ENCODE data around the gene JARID2.

Gene JARID2

GRCh38 chr6:15477746-15478145, 231.9 kb downstream of the JARID2 start:
- no peak for DNase-seq

DNA sequence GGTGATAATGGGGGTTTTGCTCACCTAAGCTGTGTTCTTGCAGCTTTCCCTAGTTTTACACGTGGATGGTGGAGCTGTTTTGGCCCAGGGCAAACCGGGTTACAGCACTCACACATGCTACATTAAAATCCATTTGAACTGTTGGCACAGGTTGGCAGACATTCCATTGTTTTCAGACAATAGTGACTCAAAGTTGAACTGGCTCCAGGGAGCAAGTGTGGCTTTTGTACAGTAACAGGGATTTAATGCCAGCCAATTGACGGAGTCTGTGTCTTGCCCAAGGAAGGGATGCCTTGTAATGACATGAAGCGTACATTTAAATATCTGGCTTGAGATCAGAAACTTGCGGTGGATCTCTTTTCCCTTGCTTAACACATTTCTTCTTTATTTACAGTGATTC, 233.9 kb downstream of the JARID2 start:
- DNase-seq: no peak

DNA sequence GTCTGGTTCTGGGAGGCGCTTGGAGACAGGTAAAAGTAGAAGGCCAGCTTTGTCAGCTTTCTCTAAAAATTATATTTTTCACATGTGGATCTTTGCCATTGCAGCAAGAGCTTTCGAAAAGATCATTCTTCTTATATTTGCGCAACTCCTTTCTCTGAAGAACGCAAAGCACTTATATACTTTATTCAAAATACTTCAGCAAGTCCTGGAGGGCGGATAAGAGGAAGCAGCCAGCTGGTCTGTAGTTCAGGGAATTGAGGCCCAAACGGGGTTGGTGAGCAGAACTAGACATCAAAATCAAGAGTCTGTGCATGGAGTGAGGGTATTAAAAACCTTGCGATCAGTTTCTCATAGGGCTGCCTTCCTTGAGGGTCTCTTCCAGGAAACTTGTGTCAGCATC, 234.7 kb downstream of the JARID2 start:
- DNase-seq: no peak

GRCh38 chr6:15481390-15482291, 235.8 kb downstream of the JARID2 start:
- no peak for DNase-seq

GRCh38 chr6:15483060-15483459, 237.2 kb downstream of the JARID2 start:
- DNase-seq: no peak

DNA sequence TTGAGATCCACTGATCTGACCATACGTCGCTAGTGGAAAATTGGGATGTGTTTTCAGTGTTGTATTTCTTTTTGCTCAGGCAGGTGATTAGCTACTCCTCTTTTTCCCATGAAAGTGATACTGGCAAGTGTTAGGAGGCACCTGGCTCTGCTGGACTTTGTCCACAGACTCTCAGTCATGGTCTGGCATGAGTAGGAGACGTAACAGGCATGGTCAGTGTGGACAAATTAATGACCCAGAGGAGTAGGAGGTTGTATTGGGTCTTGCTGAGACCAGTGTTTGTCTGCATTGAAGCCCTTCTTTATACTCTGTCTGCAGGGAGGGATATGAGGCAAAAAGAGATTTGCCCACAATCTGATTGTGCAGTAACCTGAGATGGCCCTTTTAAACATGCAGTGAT, 238.3 kb downstream of the JARID2 start:
- DNase-seq: no peak

DNA sequence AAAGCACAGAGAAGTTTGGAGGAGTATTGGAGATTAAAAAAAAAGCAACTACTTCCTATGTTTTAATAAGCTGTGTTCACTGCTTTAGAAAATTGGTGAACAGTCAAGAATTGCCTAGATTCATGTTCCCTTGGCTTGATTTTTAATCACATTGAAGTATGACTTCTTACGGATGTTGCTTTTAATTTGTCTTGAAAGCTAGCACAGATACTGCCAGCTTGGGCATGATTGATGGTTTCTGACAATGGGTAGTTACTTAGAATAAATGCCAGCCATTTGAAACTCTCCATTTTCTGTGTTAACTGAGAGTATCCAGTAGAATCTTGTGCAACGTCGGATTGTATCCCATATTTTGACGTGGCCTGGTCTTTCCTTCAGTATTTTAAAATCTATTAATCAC, 239.0 kb downstream of the JARID2 start:
- DNase-seq: no peak

- DNase-seq: no peak
Measured at GRCh38 chr6:15485936-15486335, 240.1 kb downstream of the JARID2 start.

GRCh38 chr6:15487262-15487661, 241.4 kb downstream of the JARID2 start:
- no peak for DNase-seq

GRCh38 chr6:15489261-15489962, 243.5 kb downstream of the JARID2 start:
- no peak for DNase-seq

- DNase-seq: no peak
Measured at GRCh38 chr6:15490242-15491100, 244.6 kb downstream of the JARID2 start.

- DNase-seq: peak; percentile 76
Measured at GRCh38 chr6:15491255-15491985, 245.6 kb downstream of the JARID2 start.

DNA sequence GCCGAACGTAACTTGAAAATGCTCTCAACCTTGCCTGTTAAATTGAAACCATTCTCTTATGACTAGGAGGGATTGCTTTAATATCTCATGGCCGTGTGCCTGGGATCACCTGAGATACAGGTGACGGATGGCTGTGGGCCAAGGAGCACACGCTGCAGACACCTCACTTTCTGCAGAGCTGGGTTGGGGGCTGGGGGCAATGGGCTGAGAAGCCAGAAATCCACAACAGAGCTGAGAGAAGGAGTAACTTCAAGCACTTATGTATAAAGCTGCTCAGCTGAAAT, 246.1 kb downstream of the JARID2 start:
- DNase-seq: no peak

- DNase-seq: no peak
Measured at GRCh38 chr6:15493437-15494168, 247.7 kb downstream of the JARID2 start.

DNA sequence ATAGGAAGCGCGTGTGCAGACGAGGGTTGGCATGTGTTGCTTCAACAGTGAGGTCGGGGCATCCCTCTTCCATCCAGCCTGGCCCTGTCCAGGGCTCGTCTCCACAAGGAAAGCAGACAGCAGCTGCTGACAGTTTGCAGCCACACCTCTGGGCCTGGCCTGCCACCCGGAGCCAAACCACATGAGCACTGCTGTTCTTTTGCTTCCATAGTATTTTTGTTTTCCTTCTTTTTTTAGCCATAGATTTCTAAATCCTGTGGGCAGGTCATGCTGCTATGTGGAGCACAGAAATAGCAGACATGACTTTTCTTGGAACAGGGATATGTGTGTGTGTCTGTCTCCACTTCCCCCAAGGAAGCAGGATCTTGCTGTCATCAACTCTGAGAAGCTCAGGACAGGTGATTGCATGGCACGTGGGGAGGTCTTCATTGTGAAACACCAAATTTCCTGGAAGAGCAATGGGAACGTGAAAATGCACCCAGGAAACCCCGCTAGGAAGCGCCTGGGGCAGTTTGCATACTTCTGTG, 249.6 kb downstream of the JARID2 start:
- DNase-seq: no peak

- DNase-seq: no peak
Measured at GRCh38 chr6:15496345-15497131, 250.7 kb downstream of the JARID2 start.

DNA sequence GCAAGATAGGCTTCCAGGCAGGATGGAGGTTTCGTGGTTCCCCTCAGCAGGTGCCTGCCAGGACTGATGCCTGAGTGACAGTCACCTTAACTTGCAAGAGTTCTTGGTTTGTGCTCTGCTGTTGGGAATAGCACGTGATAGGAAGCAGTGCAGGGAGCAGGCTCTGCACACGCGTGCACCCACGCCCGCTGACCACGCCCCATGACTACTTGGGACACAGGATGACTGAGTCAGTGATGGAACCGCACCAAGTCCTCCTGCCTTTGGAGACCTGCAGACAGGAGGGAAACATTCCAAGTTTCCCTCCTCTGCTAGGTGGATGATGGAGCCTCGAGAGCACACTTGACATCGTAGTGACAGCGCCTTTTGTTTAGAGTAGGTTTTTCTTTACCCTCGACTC, 252.8 kb downstream of the JARID2 start:
- no peak for DNase-seq

- no peak for DNase-seq
Measured at GRCh38 chr6:15499125-15499524, 253.3 kb downstream of the JARID2 start.

DNA sequence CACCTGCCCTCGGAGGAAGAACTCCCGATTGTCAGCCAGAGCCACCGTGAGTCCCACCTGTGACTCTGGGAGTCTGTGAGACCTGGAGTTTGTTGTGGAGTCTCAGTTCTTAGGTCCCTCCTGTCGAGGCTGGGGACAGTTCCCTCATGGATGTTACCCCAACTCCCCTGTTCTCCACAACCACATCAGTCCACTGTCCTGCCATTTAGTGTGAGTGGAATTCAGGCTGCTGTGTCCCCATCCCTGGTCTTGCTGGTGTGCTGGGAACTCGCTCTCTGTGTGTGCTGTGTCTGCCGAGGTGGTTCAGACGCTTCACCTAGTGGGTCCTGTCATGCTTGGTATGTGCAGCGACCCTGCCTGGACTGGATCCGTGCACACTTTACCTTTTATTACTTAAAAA, 253.7 kb downstream of the JARID2 start:
- no peak for DNase-seq

DNA sequence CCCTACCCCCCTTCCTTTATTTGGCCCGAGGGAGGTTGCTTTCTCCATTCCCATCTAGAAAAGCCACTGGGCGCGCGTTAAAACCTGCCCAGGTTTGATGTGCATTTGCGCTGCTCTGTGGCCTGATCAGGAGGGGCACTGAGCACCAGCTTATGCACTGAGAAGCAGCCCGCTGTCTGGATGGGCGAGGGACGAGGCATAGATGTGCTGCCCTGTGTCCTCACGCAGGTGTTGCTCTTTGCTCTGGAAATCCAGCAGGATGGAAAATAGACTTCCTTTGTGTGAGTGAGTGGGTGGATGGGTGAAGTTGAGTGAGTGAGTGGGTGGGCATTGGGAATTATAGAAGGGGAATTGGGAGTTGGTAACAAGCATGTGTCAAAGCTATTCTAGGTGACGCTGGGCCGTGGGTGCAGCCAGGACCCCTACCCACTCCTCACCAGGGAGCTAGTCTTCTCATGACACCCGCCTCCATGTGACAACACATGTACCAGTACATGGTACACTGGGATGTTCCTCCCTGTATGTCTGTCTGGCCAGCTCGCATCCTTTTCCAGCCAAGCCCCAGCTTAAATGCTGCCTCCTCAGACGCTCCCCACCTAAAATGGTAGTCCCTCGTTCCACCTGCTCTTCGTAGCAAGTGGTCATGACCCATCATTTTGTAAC, 254.3 kb downstream of the JARID2 start:
- no peak for DNase-seq
